HG03439 (cell line): ENCODE results near the gene RNF40.
A peak's percentile ranks its signal among the peaks of the same experiment; 100 is the strongest.

Experiments used
- ATAC-seq: cut with Tn5 transposase; IDR thresholded peaks from one replicate; pipeline ENCODE4 v1.9.1; 2021; ENCODE audit warnings: mild to moderate bottlenecking, moderate library complexity; ENCODE audit not compliant: unreplicated experiment

RNF40 gene

GRCh38 chr16:30740364-30741251, 21.5 kb upstream of the RNF40 start:
- ATAC-seq, result no peak

- no peak for ATAC-seq
These were observed 20.6 kb upstream of the RNF40 start for GRCh38 chr16:30741461-30741914.

- ATAC-seq, result no peak
These were observed 18.4 kb upstream of the RNF40 start for GRCh38 chr16:30743716-30744115.

GRCh38 chr16:30744183-30744582, 17.9 kb upstream of the RNF40 start:
- ATAC-seq, result no peak

- no peak for ATAC-seq
These were observed 17.0 kb upstream of the RNF40 start for GRCh38 chr16:30745082-30745481.

GRCh38 chr16:30746638-30747175, 15.4 kb upstream of the RNF40 start:
- no peak for ATAC-seq

GRCh38 chr16:30747331-30747730, 14.8 kb upstream of the RNF40 start:
- ATAC-seq, result no peak

GRCh38 chr16:30747799-30748633, 14.1 kb upstream of the RNF40 start, which contains the start of gene PHKG2:
Gene PHKG2 (plus strand): TSS chr16:30748425. CDS start chr16:30748821, 396 bp downstream.
- ATAC-seq, result peak; percentile 95

- ATAC-seq, result peak; percentile 11
These were observed 13.3 kb upstream of the RNF40 start for GRCh38 chr16:30748634-30749445.

GRCh38 chr16:30750201-30750600, 11.9 kb upstream of the RNF40 start:
- ATAC-seq, result no peak

- ATAC-seq, result no peak
These were observed 11.2 kb upstream of the RNF40 start for GRCh38 chr16:30750876-30751465.

GRCh38 chr16:30753596-30753995, 8.5 kb upstream of the RNF40 start:
- ATAC-seq, result no peak

- ATAC-seq, result no peak
These were observed 6.0 kb upstream of the RNF40 start for GRCh38 chr16:30755955-30756780.

- ATAC-seq, result no peak
These were observed 5.4 kb upstream of the RNF40 start for GRCh38 chr16:30756781-30757100.

GRCh38 chr16:30757316-30757715, 4.8 kb upstream of the RNF40 start:
- no peak for ATAC-seq

- ATAC-seq, result no peak
These were observed 3.1 kb upstream of the RNF40 start for GRCh38 chr16:30758988-30759491.

GRCh38 chr16:30760001-30760559, 2.0 kb upstream of the RNF40 start:
- ATAC-seq, result no peak

- ATAC-seq, result no peak
These were observed 1.3 kb upstream of the RNF40 start for GRCh38 chr16:30760577-30761426.
